ENCODE data around the gene TAF11L10.
"Not testable (repeated sequence)": the region's sequence is repeated elsewhere in the genome, so short reads cannot be mapped to it uniquely, and the experiment has no call there.

Gene TAF11L10

DNA sequence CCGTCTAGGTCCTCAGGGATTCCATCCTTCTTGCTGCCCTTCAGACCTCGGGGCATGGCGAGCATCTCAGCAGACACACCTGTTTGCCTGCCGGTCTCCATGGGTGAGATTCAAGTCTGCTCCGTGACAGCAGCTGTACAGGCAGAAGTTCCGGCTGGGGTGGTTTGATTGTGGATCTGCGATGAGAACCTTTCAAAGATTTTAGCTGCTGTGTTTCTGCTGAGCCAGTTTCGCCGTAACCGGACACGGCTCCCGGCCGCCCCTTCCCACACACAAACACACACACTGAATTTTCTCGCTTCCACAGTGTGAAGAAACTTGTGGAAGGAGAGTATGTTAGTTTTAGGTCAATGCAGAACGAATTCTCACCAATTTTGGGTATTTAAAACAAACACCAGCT is at the start of gene TAF11L10:
TAF11L10 (minus strand) TSS at position 101 of the 400 bp plus-strand sequence.
- DNase-seq, result not testable (repeated sequence)

DNA sequence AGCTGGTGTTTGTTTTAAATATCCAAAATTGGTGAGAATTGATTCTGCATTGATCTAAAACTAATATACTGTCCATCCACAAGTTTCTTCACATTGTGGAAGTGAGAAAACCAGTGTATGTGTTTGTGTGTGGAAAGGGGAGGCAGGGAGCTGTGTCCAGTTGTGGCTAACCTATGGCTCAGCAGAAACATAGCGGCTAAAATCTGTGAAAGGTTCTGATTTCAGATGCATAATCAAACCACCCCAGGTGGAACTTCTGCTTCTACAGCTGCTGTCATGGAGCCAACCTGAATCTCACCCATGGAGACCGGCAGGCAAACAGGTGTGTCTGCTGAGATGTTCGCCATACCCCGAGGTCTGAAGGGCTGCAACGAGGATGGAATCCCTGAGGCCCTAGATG is 36.5 kb upstream of the TAF11L10 start, which contains the start of gene TAF11L14:
TAF11L14 (plus strand) TSS at position 301 of the 400 bp plus-strand sequence.
- no peak for DNase-seq

DNA sequence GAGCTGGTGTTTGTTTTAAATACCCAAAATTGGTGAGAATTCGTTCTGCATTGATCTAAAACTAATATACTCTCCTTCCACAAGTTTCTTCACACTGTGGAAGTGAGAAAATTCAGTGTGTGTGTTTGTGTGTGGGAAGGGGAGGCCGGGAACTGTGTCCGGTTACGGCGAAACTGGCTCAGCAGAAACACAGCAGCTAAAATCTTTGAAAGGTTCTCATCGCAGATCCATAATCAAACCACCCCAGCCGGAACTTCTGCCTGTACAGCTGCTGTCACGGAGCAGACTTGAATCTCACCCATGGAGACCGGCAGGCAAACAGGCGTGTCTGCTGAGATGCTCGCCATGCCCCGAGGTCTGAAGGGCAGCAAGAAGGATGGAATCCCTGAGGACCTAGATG is 34.2 kb upstream of the TAF11L10 start, which contains the start of gene TAF11L13:
TAF11L13 (plus strand) TSS at position 301 of the 400 bp plus-strand sequence.
- not testable (repeated sequence) for DNase-seq

DNA sequence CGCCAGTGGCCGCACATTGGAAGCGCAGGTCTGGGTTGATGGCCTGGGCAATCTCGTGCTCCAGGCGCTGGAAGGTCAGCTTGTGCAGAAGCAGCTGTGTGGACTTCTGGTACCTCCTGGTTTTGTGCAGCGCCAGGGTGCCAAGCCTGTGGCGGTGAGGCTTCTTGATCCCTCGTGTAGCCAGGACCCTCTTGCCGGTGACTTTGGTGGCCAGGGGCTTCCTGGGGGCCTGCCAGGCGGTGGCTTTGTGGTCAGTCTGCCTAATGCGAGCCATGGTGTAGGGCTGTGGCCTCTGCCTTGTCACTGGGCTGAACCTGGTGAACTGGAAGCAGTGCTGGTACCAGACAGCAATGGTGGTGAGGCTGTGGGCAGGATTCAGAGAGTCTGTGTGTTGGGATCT is 28.1 kb upstream of the TAF11L10 start:
- DNase-seq, result no peak

DNA sequence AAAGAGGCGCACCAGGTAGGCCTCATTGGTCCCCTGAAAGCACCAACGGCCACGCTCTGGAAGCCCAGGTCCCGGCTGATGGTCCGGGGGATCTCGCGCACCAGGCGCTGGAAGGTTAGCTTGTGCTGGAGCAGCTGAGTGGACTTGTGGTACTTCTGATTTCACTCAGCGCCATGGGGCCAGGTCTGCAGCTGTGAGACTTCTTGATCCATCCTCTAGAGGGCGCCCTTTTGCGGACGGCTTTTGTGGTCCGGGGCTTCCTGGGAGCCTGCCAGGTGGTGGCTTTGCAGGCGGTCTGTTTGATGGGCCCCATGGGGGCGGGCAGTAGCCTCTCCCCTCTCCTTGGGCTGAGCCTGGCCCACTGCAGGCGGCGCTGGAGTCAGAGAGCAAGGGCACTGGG is 23.0 kb upstream of the TAF11L10 start:
- no peak for DNase-seq

DNA sequence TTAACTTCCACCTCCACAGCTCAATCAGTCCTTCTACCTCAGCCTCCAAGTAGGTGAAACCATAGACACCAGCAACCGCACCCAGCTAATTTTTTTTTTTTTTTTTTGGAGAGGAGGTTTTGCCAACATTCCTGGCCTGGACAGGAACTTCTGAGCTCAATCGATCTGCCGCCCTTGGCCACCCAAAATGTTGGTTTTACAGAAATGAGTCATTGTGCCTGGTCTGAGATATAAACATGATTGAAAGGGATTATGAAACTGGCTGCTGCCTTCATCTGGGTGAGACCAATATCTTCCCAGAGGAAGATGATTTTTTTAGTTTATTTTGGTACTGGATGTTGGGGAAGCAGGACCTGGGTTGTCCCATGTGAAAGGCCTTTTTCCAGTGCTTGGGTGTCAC is 21.7 kb upstream of the TAF11L10 start:
- DNase-seq, result no peak

DNA sequence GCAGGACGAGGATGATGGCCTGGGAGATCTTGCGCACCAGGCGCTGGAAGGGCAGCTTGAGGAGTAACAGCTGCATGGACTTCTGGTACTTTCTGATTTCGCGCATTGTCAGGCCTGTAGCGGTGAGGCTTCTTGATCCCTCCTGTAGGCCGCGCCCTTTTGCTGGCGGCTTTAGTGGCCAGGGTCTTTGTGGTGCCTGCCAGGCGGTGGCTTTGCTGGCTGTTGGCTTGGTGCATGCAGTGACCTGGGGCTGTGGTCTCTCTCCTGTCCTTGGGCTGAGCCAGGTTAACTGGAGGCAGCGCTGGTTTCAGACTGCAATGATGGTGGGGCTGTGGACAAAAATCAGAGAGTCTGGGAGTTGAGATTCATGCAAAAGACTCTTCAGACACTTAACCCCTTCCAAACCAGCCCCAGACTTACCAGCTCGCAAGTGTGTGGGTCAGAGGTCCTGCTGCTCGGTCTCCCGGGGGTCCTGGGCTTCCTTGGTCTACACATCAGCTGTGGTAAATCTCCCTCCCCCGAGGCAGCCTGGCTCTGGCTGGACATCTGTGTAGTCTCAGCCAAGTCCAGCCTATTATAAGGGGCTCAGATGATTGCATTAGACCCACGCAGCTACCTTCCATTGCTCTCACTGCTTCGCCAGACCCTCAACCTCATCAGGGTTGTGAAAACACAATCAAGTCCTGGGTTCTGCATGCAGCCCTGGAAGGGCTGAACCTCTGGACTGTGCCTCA is 17.4 kb upstream of the TAF11L10 start:
- DNase-seq, result no peak

DNA sequence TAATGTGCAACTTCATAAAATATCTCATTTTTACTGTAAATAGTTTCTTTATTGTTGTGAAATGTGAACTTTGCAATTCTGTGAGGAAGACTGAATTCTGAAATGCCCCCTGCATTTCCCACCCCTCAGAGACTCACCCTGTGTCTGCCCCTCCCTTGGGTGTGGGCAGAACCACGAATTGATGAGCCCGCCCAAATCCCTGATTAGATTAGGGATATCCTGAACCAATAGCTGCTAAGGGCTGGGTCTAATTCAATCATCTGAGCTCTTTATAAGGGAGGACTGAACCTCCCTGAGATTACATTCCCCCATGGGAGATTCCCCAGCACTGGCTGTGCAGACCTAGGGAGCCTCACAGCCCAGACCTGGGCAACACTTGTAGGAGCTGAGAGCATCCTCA is 12.5 kb upstream of the TAF11L10 start, which contains the start of gene TAF11L12:
TAF11L12 (plus strand) TSS at position 301 of the 400 bp plus-strand sequence.
- DNase-seq, result not testable (repeated sequence)

DNA sequence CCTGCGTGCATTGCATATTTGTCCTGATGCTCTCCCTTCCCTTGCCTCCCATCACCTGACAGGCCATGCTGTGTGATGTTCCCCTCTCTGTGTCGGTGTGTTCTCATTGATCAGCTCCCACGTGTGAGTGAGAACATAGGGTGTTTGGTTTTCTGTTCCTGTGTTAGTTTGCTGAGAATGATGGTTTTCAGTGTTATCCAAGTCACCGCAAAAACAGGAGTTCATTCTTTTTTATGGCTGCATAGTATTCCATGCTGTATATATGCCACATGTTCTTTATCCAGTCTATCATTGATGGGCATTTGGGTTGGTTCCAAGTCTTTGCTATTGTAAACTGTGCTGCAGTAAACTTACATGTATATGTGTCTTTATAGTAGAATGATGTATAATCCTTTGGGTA is 9.8 kb upstream of the TAF11L10 start:
- DNase-seq, result not testable (repeated sequence)

DNA sequence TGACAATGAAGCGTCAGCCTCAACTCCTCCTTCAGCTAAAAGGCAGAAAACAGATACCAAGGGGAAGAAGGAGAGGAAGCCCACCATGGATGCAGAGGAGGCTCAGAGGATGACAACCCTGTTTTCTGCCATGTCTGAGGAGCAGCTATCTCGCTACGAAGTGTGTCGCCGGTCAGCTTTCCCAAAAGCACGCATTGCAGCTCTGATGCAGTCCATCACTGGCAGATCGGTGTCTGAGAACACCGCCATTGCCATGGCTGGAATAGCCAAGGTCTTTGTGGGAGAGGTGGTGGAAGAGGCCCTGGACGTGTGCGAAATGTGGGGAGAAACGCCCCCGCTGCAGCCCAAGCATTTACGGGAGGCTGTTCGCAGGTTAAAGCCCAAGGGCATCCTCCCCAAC is 7.3 kb upstream of the TAF11L10 start:
- DNase-seq, result no peak

DNA sequence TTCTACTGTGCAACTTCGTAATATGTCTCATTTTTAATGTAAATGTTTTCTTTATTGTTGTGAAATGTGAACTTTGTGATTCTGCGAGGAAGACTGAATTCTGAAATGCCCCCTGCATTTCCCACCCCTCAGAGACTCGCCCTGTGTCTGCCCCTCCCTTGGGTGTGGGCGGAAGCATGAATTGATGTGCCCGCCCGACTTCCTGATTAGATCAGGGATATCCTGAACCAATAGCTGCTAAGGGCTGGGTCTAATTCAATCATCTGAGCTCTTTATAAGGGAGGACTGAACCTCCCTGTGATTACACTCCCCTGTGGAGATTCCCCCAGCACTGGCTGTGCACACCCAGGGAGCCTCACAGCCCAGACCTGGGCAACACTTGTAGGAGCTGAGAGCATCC is 6.3 kb upstream of the TAF11L10 start, which contains the start of gene TAF11L11:
TAF11L11 (plus strand) TSS at position 304 of the 400 bp plus-strand sequence.
- not testable (repeated sequence) for DNase-seq

DNA sequence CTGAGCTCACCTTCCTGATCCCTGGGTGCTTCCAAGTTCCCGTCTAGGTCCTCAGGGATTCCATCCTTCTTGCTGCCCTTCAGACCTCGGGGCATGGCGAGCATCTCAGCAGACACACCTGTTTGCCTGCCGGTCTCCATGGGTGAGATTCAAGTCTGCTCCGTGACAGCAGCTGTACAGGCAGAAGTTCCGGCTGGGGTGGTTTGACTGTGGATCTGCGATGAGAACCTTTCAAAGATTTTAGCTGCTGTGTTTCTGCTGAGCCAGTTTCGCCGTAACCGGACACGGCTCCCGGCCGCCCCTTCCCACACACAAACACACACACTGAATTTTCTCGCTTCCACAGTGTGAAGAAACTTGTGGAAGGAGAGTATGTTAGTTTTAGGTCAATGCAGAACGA is 3.4 kb downstream of the TAF11L10 start, which contains the start of gene TAF11L9:
TAF11L9 (minus strand) TSS at position 140 of the 400 bp plus-strand sequence.
- DNase-seq, result not testable (repeated sequence)

DNA sequence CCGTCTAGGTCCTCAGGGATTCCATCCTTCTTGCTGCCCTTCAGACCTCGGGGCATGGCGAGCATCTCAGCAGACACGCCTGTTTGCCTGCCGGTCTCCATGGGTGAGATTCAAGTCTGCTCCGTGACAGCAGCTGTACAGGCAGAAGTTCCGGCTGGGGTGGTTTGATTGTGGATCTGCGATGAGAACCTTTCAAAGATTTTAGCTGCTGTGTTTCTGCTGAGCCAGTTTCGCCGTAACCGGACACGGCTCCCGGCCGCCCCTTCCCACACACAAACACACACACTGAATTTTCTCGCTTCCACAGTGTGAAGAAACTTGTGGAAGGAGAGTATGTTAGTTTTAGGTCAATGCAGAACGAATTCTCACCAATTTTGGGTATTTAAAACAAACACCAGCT is 6.8 kb downstream of the TAF11L10 start, which contains the start of gene TAF11L8:
TAF11L8 (minus strand) TSS at position 101 of the 400 bp plus-strand sequence.
- DNase-seq, result not testable (repeated sequence)

DNA sequence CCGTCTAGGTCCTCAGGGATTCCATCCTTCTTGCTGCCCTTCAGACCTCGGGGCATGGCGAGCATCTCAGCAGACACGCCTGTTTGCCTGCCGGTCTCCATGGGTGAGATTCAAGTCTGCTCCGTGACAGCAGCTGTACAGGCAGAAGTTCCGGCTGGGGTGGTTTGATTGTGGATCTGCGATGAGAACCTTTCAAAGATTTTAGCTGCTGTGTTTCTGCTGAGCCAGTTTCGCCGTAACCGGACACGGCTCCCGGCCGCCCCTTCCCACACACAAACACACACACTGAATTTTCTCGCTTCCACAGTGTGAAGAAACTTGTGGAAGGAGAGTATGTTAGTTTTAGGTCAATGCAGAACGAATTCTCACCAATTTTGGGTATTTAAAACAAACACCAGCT is 12.0 kb downstream of the TAF11L10 start, which contains the start of gene TAF11L7:
TAF11L7 (minus strand) TSS at position 101 of the 400 bp plus-strand sequence.
- DNase-seq, result not testable (repeated sequence)

All from stimulated activated CD4-positive, alpha-beta T cell treated with anti-CD3 and anti-CD28 coated beads, Interleukin-2, amount 100 ng/mL, for 24 hours (primary cell).